ENCODE results near the gene NHEJ1.

- no peak for TF ChIP-seq CTCF (IDR thresholded peaks at IDR 0.05)
- TF ChIP-seq POLR2A (IDR thresholded peaks at IDR 0.05), result no peak
Measured at GRCh38 chr2:219090436-219091299, 69.9 kb downstream of the NHEJ1 start.
